Spleen (tissue), 3 donors: ENCODE results near the gene ARHGEF28.

Source experiments
- POLR2A ChIP-seq, 3 donors: fragments of 450-650 bp; IDR thresholded peaks; one replicate each; pipeline ENCODE4 v1.5.1; 2017; ENCODE audit warnings: antibody characterized with exemption in 3 of 3, mild to moderate bottlenecking in 1 of 3
- POLR2AphosphoS5 ChIP-seq, 3 donors: sonication (generic); formaldehyde crosslinking; IDR thresholded peaks; one replicate each; pipeline ENCODE4 v1.5.1; 2017; ENCODE audit warnings: antibody characterized with exemption in 3 of 3

- TF ChIP-seq POLR2A (IDR thresholded peaks at IDR 0.05): no peak
- TF ChIP-seq POLR2AphosphoS5 (IDR thresholded peaks at IDR 0.05): no peak
These were observed 313.6 kb downstream of the ARHGEF28 start for GRCh38 chr5:73939557-73939956.
